ENCODE results near the gene ZNF608.
A peak's percentile ranks its signal among the peaks of the same experiment; 100 is the strongest.

Gene ZNF608

DNA sequence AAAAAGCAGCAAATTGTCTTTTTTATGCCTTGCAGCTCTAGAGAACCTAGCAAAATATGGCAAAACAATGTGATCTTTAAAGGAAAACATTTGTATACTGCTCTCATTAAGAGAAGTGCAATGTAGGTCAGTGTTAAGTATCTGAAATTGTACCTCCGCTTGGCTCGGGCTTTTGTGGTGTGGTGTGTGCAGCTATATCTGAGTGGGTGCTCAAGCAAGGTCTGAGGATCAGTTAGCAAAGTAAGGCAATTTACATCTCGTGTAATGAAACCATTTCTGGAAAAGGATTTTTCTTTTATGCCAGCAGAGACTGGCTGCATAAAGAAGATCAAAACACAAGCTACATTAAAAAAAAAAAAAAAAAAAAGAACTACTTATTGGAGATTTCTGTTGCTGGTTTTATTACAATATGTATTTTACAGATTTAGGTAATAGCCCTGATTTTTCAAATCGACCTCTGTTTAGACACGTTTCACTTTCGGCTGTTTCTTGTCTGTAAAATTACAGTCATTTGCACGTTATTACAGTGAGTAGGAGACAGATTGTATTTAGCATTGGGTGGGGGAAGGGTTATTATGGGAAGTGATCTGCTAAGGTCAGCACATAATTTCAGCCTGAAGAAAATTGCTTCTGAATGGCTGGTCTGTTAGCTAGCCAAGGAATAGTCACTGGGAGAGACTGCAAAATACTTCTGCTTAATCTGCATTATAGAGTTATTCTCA lies 7.9 kb upstream of the ZNF608 start:
- intact Hi-C loops (cut with DNase I), result loop anchor here (5.0 kb wide), 1 partner anchor 148 kb away; no protein-coding TSS in a partner anchor
- no peak for DNase-seq

DNA sequence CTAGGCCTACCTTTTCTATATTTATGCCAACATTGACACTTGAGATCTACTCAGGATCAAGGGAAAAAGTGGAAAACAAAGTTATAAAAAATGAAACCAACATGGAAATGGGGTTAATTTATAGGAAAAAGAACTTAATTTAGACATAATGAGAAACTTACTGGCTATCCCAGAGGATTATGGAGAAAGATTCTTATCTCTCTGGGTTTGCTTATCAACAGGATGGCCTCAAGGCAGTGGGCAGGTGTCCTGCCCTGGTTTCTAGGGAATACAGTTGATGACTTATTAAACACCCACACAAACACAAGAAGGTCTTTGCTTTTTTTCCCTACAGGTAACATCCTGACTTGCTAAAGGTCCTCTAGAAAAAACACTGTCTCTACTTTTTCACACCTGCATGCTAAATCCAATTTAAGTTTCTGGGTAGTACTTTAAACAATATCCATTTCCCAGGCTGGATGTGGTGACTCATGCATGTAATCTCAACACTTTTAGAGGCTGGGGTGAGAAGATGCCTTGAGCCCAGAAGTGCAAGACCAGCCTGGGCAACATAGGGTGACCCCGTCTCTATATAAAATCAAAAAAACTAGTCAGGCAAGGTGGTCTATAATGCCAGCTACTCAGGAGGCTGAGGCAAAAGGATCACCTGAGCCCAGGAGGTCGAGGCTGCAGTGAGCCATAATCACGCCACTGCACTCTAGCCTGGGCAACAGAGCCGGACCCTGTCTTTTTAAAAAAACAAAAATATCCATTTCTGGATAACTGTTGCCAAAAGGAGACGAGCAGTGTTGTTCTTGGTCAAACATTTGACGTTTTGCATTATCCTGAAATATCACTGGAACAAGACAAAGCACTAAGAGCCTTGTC lies 6.6 kb upstream of the ZNF608 start:
- no peak for DNase-seq
- intact Hi-C loops (cut with DNase I), result loop anchor here (5.0 kb wide), 1 partner anchor 149 kb away; no protein-coding TSS in a partner anchor

DNA sequence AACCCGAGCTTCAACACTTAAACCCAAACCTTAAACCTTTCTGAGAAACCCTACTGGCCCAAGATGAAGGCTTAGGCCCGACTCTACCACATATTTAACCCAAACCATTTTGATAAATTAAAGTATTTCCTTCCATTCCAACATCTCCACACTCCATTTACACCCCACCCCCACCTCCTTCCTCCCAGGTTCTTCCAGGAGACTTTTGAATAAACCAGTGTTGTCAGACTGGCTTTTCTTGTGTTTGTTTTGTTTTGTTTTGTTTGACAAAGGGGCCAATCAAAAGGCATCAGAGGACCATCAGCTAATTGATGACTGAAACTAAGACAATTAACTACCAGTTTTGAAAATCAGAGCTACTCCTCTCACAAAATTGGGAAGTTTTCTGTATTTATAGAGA lies 4.6 kb upstream of the ZNF608 start:
- intact Hi-C loops (cut with DNase I), result loop anchor here (5.0 kb wide), 1 partner anchor 151 kb away; no protein-coding TSS in a partner anchor
- DNase-seq, result no peak

DNA sequence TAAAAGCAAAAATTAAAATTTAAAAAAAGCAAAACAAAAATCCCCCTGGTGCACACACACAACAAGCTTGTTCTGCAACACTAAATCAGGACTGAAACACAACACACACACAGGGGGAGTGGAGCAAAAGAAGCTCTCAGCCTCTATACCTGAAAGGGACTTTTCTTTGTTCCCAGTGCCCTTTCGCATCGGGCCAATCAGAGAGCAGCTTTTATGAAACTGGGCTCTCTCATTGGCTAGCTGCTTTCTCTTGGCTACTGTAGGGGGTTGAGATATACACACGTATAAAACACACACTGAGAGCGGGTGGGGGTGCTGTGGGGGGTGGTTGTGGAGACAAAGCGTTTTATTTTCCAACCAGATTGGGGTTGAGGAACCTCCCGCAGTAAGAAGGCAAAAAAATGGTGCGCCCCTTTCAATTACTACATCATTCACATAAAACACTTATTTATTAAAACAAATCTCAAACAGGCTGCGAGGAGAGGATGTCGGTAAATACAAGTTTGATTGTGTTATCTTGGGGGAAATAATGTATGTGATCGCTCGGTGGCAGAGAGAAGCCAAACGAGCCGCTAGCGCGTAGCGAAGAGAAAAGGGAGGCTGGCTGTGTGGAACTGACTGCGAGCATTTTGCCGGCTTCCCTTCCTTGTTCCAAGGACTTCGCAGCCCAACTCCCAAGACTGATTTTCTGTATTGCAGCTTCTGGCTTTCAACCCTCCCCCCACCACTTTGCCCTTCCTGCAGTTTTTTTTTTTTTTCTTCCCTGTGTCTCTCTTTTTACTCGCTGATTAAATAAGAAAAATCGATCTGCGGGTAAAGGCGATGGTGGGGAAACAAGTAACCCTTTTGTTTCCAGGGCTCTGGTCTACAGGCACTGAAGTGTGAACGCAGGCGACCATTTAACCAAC lies 2.5 kb upstream of the ZNF608 start:
- DNase-seq, result peak; percentile 46 to 96 (median 82)
- intact Hi-C loops (cut with DNase I), result loop anchor here (5.0 to 10.0 kb wide), 2 partner anchors 138 to 154 kb away; no protein-coding TSS in a partner anchor

DNA sequence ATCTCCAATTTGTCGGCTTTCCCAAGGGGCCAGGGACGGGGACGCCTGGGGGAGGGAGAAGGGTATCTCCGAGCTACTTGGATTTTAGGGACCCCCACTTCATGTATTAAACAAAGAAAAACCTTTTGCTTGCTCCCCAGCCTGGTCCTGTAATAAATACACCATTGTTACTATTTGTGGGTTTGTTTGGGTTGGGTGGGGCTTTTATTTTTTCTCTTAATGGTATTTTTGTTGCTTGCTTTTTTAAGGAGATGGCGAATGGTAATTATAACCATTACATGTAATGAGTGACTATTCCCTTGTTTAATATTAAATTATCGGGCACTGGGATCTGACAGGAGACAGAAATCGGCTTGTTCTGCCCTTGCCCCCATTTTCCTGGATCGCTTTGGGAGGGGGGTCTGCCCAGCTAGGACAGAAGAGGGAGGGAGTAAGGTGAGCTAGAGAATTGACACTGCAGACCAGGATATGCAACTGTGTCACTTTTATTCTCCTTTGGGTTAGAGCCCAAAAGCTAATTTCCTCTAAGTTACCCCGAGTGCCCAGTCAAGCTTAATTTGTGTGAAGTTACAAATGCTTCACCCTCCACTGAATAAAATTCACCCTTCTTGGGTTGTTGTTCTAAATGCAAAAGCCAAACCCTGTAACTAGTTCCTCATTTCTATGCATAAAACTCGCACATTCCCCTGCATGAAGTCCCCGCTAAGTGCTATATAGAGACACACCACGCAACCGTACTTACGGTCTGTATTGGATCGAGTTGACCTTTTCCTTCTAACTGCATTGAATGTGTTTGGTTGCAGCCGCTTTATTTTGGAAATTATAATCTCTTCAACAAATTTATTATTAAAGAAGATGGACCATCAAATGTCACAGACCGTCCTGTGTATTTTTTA lies 1.6 kb upstream of the ZNF608 start:
- intact Hi-C loops (cut with DNase I), result loop anchor here (5.0 to 10.0 kb wide), 2 partner anchors 139 to 153 kb away; no protein-coding TSS in a partner anchor
- DNase-seq, result peak in 1 of 10 donors; percentile 49

DNA sequence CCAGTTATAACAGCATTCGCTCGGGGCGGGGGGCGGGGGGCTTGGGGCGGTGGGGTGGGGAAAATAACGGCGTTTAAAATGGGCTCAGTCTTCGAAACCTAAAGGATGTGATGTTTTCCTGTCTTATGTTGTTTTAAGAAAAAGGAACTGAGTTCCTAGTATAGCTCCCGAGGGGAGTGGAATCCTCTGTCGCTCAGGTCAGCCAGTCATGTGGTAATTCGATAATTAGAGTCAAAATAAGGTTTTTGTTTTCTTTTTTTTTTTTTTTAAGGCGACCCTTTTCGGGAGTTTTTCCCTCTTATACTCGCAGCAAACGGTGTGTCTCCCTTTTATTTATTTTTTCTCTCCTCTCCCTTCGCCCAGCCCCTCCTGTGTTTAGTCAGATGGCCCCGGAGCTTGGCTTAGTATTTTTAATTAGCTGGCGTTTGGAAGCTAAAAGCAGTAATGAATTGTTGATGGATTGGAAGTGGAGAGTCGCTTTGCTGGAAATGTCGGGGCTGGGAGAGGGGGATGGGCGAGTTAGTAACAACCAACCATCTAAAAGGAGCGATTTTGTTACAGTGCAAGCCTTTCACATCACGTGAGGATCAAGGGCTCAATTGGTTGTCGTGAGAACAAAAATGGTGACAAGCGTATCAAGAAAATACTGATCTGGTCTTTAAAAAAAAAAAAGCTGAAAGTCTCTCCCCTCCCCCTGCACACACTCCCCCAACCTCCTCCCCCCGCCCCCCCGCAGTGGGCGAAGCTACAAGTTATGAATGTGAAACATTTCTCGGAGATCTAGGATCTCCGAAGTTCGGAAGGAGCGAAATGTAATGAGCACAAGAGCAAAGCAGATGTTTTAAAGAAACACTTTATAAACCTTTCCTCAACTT lies 714 bp upstream of the ZNF608 start:
- intact Hi-C loops (cut with DNase I), result loop anchor here (5.0 to 10.0 kb wide), 2 partner anchors 140 to 152 kb away; no protein-coding TSS in a partner anchor
- DNase-seq, result peak; percentile 50 to 92 (median 72)

DNA sequence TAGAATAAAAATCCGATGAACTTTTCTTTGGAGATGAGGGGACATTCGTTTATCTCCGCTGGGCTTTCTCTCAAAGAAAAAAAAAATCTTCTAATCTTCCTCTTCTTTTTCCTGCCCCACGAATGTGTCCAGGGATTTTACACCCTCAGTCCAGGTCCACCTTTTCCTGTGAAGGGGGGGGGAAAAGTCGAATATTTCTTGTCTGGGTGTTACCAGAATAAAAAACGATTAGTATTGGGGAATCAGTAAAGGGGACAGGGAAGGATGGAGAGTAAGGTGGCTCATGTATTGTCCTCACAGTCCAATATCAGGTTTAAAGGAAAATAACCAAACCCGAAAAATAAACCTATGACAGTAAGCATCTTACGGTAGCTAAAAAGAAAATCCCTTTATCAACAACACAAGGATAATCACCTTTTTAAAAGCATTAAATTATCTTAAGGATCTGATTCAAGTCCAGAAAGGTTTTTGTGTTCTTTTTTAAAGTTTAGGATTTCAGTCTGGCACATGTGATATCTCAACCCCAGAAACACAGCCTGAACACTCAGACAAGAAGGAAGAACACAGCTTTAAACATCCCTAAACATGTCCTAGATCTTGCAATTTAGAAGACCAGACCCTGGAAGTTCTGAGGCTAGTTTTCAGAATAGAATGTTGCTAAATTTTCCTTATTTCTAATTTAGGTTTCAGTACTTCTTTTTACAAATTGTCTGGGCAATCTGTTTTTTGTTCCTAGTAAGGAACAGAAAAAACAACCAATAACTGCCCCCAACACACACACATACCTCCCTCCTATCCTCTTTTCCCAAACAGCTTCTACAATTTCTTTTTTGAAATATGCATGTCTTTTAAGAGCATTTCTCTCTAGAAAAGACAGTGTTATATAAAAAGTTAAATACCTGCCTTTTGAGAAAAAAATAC lies 1.2 kb downstream of the ZNF608 start:
- DNase-seq, result no peak
- intact Hi-C loops (cut with DNase I), result loop anchor here (5.0 to 10.0 kb wide), 2 partner anchors 142 to 150 kb away; no protein-coding TSS in a partner anchor

DNA sequence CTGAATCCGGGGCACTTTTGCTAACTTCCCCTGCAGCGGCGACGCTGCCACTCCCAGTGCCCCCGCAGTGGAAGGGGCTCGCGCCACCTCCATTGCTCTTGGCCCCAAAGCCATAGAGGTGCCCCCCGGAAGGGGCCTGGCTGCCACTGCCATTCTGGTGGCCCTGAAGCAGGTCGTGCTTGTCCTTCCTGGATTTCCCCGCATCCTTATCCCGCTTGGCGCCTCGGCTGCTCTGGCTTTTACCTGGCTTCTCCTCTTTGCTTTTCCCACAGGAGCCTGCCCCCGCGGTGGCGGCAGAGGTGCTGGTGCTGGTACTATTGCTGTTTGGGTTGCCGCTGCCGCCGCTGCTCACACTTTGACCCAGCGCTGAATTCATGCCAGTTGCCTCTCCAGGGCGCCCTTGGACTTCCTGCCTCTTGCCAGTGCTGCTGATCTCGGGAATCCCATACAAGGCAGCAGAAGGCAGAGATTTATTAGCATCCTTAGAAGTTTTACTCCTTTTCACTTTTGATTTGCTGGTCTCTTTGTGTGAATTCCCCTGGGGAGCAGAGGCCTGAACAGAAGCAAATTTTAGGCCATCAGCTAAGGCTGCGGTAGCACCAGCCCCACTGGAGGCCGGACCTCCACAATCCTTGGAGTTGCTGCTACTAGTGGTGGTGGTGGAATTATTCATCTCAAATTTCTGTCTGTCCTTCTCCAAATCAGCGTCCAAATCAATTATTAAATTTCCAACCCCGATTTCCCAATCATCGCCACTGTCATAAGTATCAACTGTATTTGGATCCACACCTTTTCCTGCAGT lies 2.1 kb downstream of the ZNF608 start:
- peak in 9 of 10 donors; percentile 33 to 92 (median 62) for DNase-seq
- intact Hi-C loops (cut with DNase I), result loop anchor here (5.0 to 10.0 kb wide), 3 partner anchors 87 to 668 kb away; no protein-coding TSS in a partner anchor

DNA sequence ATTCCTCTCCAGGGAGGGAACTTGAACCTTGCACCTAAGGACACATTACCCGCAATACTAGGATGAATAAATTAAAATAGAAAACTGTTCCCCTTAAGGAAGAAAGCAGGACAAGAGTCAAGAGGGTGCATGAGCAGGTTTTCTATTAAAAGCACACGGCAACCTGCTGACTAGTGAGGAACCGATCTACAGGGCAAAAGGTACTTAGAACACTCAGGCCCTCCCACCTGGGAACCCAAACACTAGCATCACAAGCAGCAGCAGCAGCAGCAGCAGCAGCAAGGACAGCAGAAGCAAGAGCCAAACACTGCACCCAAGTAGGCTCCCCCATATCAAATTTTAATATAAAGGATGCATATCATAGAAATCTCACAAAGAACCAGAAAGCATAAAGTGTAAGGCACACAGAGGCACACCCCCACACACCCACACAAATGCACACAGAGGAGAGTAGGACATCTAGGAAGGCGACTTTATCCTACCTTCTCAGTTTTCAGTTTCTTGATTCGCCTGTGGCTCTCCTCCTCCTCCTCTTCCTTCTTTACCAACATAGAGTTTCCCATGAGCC lies 2.8 kb downstream of the ZNF608 start:
- intact Hi-C loops (cut with DNase I), result loop anchor here (5.0 to 10.0 kb wide), 3 partner anchors 86 to 669 kb away; no protein-coding TSS in a partner anchor
- DNase-seq, result no peak

DNA sequence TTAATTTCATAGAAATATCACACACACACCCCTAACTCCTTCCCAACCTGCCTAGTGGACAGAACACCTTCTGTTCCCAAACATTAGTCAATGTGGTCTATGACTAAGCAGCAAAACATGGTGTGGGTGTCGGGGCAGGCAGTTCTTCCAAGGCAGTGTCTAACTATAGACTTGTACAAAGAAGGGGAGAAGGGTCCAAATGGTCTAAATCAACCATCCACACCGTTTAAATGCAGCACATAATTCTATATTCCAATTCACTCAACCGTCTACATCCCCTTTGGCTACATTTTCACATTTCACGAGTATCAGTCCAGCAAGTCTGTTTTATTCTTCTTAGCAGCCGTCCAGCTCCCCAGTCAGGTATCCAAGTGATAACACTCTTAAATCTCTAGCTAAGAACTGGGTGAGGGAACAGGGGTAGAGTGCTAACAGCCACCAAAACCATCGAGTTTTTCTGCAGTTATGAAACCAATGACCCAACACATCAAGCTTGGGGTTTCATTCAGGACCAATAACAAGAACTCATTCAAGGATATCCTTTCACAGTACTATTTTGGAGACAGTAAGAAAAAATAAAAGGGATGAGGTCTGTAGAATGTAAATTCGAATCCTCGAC lies 3.3 kb downstream of the ZNF608 start:
- intact Hi-C loops (cut with DNase I), result loop anchor here (5.0 to 10.0 kb wide), 3 partner anchors 86 to 669 kb away; no protein-coding TSS in a partner anchor
- DNase-seq, result no peak

DNA sequence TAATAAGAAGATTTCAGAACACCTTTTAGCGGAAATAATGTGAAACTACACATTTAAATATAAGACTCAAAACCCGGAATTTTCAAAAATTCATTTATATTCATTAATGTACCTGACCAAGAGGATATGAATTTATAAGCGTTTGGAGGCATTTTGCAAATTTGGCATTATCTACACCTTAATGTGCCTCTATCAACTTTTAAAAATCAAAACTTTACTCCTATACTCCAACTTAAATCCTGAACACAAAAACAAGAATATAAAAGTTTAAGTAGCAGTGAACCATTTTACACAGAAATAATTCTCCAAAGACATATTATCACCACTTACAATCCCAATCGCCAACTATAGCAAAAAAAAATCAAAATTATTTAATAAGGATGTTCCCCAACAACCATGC lies 3.9 kb downstream of the ZNF608 start:
- intact Hi-C loops (cut with DNase I), result loop anchor here (5.0 to 10.0 kb wide), 3 partner anchors 85 to 670 kb away; no protein-coding TSS in a partner anchor
- DNase-seq, result no peak

DNA sequence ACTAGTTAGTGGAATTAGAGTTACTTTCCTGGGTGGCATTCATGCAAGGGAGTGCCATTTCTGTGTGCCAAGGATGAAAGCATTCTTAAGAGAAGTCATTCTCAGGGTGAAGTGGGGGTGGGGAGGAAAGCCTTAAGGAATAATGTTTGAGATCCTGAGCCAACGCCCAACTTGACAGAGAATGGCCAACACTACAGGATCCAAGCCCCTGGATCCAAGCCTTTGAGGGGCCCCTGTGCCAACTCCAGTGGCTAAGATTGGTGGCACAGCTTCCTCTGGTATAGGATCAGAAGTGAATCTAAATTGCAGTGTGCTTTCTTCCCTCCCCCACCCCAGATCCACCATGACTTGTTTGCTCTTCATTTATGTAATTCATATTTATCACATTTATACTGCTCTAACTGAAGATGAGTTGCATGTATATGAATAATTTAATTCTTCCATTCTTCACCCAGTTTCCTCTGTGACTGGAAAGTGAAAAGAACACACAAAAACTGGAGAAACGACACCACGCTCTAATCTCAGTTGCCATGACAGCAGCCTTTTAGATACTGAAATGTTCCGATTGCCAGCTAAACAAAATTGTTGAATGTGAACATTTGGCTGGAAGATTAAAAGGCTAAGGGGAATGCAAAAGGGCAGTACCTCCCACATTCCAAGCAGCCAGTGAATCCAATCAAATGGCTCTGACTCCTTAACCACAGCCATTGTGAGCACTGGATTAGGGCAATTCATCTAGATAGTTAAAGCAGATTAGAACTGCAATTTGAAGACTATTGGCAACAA lies 4.5 kb downstream of the ZNF608 start:
- intact Hi-C loops (cut with DNase I), result loop anchor here (5.0 to 10.0 kb wide), 3 partner anchors 85 to 670 kb away; no protein-coding TSS in a partner anchor
- DNase-seq, result peak in 1 of 10 donors; percentile 15

DNA sequence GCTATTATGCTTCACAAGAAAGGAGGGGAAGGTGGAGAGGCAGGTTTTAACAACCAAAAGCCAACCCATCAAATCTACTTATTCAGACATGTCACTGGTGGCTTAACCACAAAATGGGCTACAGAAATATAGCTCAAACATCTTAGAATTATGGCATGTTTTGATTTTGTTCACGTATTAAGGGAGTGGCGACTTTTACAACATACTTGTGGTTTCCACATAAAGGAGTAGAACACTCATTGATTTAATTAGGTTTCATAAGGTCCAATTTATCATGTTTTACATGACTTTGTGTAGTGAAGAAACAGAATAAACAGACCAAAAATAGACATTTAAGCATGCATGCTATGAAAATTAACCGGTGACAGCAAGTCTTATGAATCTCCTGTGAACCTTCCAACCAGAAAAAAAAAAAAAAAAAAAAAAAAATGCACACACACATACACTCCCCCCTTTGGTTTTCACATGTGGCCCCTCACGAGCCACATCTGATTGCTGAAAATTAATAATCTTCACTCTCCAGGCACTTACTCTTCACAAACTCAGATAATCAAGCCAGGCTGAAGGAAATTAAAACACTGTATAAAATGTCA lies 5.4 kb downstream of the ZNF608 start:
- intact Hi-C loops (cut with DNase I), result loop anchor here (5.0 to 10.0 kb wide), 3 partner anchors 84 to 671 kb away; no protein-coding TSS in a partner anchor

DNA sequence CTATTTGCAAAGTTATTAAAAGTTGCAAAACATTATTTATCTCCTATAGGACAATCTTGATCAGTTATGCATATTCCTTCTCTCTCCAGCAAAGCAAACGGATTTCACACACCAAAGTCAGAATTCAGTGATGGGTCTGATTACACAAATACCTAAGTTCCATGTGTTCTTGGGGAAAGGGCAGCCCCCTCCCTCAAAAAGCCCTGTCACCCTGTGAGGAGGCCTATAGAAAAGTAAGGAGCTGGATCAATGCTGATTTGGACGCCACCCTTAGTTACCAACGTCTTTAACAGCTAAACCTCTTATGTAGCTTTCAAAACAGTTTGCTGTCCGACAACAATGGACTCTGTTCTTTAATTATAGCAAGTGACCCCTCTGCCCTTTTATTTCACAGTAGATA lies 6.4 kb downstream of the ZNF608 start:
- DNase-seq, result no peak
- intact Hi-C loops (cut with DNase I), result loop anchor here (5.0 to 10.0 kb wide), 3 partner anchors 83 to 672 kb away; no protein-coding TSS in a partner anchor

More for the DNA sequence above, 5.4 kb downstream of the ZNF608 start:
- no peak for DNase-seq

Data from posterior cingulate gyrus (tissue), 11 donors.